OCI-LY3 (cell line): Measurements from ENCODE around the gene CNTN6.

Experiments
- CTCF ChIP-seq: fragments of 200-600, 300-600 bp; sonication (generic); IDR thresholded peaks from 2 replicates; pipeline ENCODE4 v1.5.1; 2014; ENCODE audit warnings: antibody characterized with exemption, low read length, low read depth
- EZH2phosphoT487 ChIP-seq: fragments of 200-600 bp; shearing (Covaris generic); IDR thresholded peaks from 2 replicates; pipeline ENCODE4 v1.6.1; 2018; ENCODE audit warnings: antibody characterized with exemption, mixed run types, low read depth

GRCh38 chr3:1228289-1228688 is 135.5 kb downstream of the CNTN6 start:
- no peak for TF ChIP-seq CTCF
- TF ChIP-seq EZH2phosphoT487, result no peak
